ENCODE measurements around the gene SPRN. TPM values are rescaled to one million over a fixed set of nuclear protein-coding genes. Genes with fewer than 3 reads are reported as not detected.

Gene SPRN
- total RNA-seq, 1 experiment from 2014 or later = not detected

- intact Hi-C loops (cut with micrococcal nuclease; ENCODE audit: unreplicated experiment) = loop anchor here (10.0 kb wide), 1 partner anchor 73 kb away; no protein-coding TSS in a partner anchor
- Histone ChIP-seq H2AFZ (no peak overlapping the region), H3K79me2 (ENCODE audit: low read depth) (peaks cover 27% of the 10 kb centered on the region), H4K20me1 (ENCODE audit: insufficient read depth) (no peaks in the 10 kb centered on the region), H3K9me2 (ENCODE audit: insufficient read depth) (no peaks in the 10 kb centered on the region), H3K4me3 (no peak overlapping the region), H3K4me2 (no peak overlapping the region), H3F3A (ENCODE audit: insufficient read depth, low read depth) (peaks cover 4% of the 10 kb centered on the region; the same call in 1 of the 2 replicates), H3K27ac (no peak overlapping the region), H3K9me3 (ENCODE audit: insufficient read depth, low read depth) (no peaks in the 10 kb centered on the region), H3K4me1 (replicated peaks; ENCODE audit: insufficient read depth) (peaks cover 7% of the 10 kb centered on the region; the same call in 1 of the 2 replicates), H3K27me3 (ENCODE audit: insufficient read depth, low read depth) (no peaks in the 10 kb centered on the region), H3K36me3 (ENCODE audit: low read depth) (no peaks in the 10 kb centered on the region)
- DNase-seq = no peak
- no TSS peak for BruUV-seq (replicated peaks)
- CTCF ChIA-PET = no interaction called here
- POLR2A ChIA-PET (ENCODE audit: unreplicated experiment) = no interaction called here
- TF ChIP-seq EZH2 (IDR thresholded peaks at IDR 0.05; ENCODE audit: low read depth) (no peak), CTCF (conservative IDR thresholded peaks at IDR 0.05) (no peak)
Measured at GRCh38 chr10:133397938-133398337, 26.5 kb downstream of the SPRN start.

GRCh38 chr10:133396035-133396624 is 28.3 kb downstream of the SPRN start:
- no peaks in the 10 kb centered on the region for H3K9me2 ChIP-seq (ENCODE audit: insufficient read depth)
- no peak for TF ChIP-seq CTCF (conservative IDR thresholded peaks at IDR 0.05)
- no peak for TF ChIP-seq EZH2 (IDR thresholded peaks at IDR 0.05; ENCODE audit: low read depth)
- no peak overlapping the region for H3K4me2 ChIP-seq
- no peaks in the 10 kb centered on the region for H4K20me1 ChIP-seq (ENCODE audit: insufficient read depth)
- peaks cover 27% of the 10 kb centered on the region for H3K79me2 ChIP-seq (ENCODE audit: low read depth)
- H3K9me3 ChIP-seq (ENCODE audit: insufficient read depth, low read depth) = no peaks in the 10 kb centered on the region
- peaks cover 5% of the 10 kb centered on the region; the same call in 1 of the 2 replicates for H3F3A ChIP-seq (ENCODE audit: insufficient read depth, low read depth)
- ChIA-PET CTCF (no interaction called here), POLR2A (ENCODE audit: unreplicated experiment) (no interaction called here)
- H3K4me1 ChIP-seq (replicated peaks; ENCODE audit: insufficient read depth) = peaks cover 7% of the 10 kb centered on the region; the same call in 1 of the 2 replicates
- no TSS peak for BruUV-seq (replicated peaks)
- no peak for DNase-seq
- H3K27me3 ChIP-seq (ENCODE audit: insufficient read depth, low read depth) = no peaks in the 10 kb centered on the region
- no peaks in the 10 kb centered on the region for H3K36me3 ChIP-seq (ENCODE audit: low read depth)
- intact Hi-C loops (cut with micrococcal nuclease; ENCODE audit: unreplicated experiment) = loop anchor here (10.0 kb wide), 1 partner anchor 71 kb away; no protein-coding TSS in a partner anchor
- no peak overlapping the region for H3K4me3 ChIP-seq
- no peak overlapping the region for H3K27ac ChIP-seq
- no peak overlapping the region for H2AFZ ChIP-seq

GRCh38 chr10:133394801-133395221 is 29.6 kb downstream of the SPRN start:
- H3F3A ChIP-seq (ENCODE audit: insufficient read depth, low read depth) = peaks cover 10% of the 10 kb centered on the region; the same call in 1 of the 2 replicates
- ChIA-PET CTCF (interaction anchor here (0.5 kb wide), 1 partner anchor 34 kb away, joined by 8 read pairs; no protein-coding TSS in a partner anchor), POLR2A (ENCODE audit: unreplicated experiment) (no interaction called here)
- DNase-seq = no peak
- H4K20me1 ChIP-seq (ENCODE audit: insufficient read depth) = no peaks in the 10 kb centered on the region
- H3K9me2 ChIP-seq (ENCODE audit: insufficient read depth) = no peaks in the 10 kb centered on the region
- peak overlapping the region; percentile 97 for H3K4me3 ChIP-seq
- H3K27me3 ChIP-seq (ENCODE audit: insufficient read depth, low read depth) = no peaks in the 10 kb centered on the region
- peaks cover 7% of the 10 kb centered on the region; the same call in 1 of the 2 replicates for H3K4me1 ChIP-seq (replicated peaks; ENCODE audit: insufficient read depth)
- BruUV-seq (replicated peaks) = TSS peak; percentile 34
- TF ChIP-seq EZH2 (IDR thresholded peaks at IDR 0.05; ENCODE audit: low read depth) = no peak
- peak overlapping the region; percentile 84 for H3K27ac ChIP-seq
- H3K36me3 ChIP-seq (ENCODE audit: low read depth) = no peaks in the 10 kb centered on the region
- peak overlapping the region; percentile 87 for H2AFZ ChIP-seq
- peak overlapping the region; percentile 89 for H3K4me2 ChIP-seq
- intact Hi-C loops (cut with micrococcal nuclease; ENCODE audit: unreplicated experiment) = loop anchor here (2.0 to 10.0 kb wide), 2 partner anchors 16 to 70 kb away; partner anchors contain the start of gene PAOX
- H3K9me3 ChIP-seq (ENCODE audit: insufficient read depth, low read depth) = no peaks in the 10 kb centered on the region
- H3K79me2 ChIP-seq (ENCODE audit: low read depth) = peaks cover 27% of the 10 kb centered on the region

Data from PC-9 (cell line).